ENCODE measurements around the gene ZNF391. TPM values are rescaled to one million over a fixed set of nuclear protein-coding genes. Genes with fewer than 3 reads are reported as not detected.

Gene ZNF391
- total and polyA plus RNA-seq, 2 donors (not counting 3 experiments of a cell fraction or from before 2014, with no cell fraction given), result 0.17 to 0.42 TPM

- Histone ChIP-seq H3K9me3 (replicated peaks; ENCODE audit: control insufficient read depth, insufficient read depth, low read length) (no peaks in the 10 kb centered on the region), H4K20me1 (replicated peaks; ENCODE audit: control insufficient read depth, extremely low read depth, insufficient read depth, low read length) (no peaks in the 10 kb centered on the region), H3K36me3 (ENCODE audit: control insufficient read depth in 2 of 2, extremely low read depth in 1 of 2, insufficient read depth in 2 of 2, low read length in 2 of 2) (no peaks in the 10 kb centered on the region), H2AFZ (ENCODE audit: low read depth, low read length) (no peak overlapping the region), H3K27ac (ENCODE audit: insufficient read depth, low read depth, low read length) (no peak overlapping the region), H3K9me1 (replicated peaks; ENCODE audit: control insufficient read depth, extremely low read depth, insufficient read depth, low read length) (no peaks in the 10 kb centered on the region), H3K4me3 (replicated peaks in 1 of 3; ENCODE audit: insufficient read depth in 1 of 3, low read depth in 1 of 3, low read length in 3 of 3) (no peak overlapping the region), H3K4me2 (ENCODE audit: insufficient read depth, low read length) (no peak overlapping the region), H3K27me3 (ENCODE audit: control insufficient read depth in 2 of 2, insufficient read depth in 2 of 2, low read length in 2 of 2) (no peaks in the 10 kb centered on the region), H3K9ac (replicated peaks; ENCODE audit: extremely low read depth, insufficient read depth, low read length) (no peak overlapping the region), H3K4me1 (ENCODE audit: control insufficient read depth, extremely low read depth, insufficient read depth, low read length) (peaks cover 6% of the 10 kb centered on the region), H3K79me2 (ENCODE audit: control insufficient read depth, insufficient read depth, low read length) (no peaks in the 10 kb centered on the region)
- TF ChIP-seq POLR2AphosphoS5 (IDR thresholded peaks at IDR 0.05; ENCODE audit: insufficient read depth, low read depth, low read length), result no peak
- TF ChIP-seq GATA2 (IDR thresholded peaks at IDR 0.05; ENCODE audit: insufficient read depth, insufficient read length, low read depth, low read length), result no peak
- TF ChIP-seq MAX (IDR thresholded peaks at IDR 0.05; ENCODE audit: insufficient read depth, insufficient read length), result no peak
- no peak for TF ChIP-seq POLR2A (IDR thresholded peaks at IDR 0.05; ENCODE audit: low read depth, low read length)
- no peak for TF ChIP-seq FOS (IDR thresholded peaks at IDR 0.05; ENCODE audit: borderline replicate concordance, insufficient read depth, low read length)
- TF ChIP-seq JUN (IDR thresholded peaks at IDR 0.05; ENCODE audit: borderline replicate concordance, insufficient read depth, insufficient read length, low read depth), result no peak
- no peak for TF ChIP-seq CTCF (IDR thresholded peaks at IDR 0.05; ENCODE audit: extremely low read depth in 1 of 2, insufficient read depth in 1 of 2, low read depth in 1 of 2, low read length in 2 of 2)
- TF ChIP-seq MYC (IDR thresholded peaks at IDR 0.05; ENCODE audit: low read depth, low read length), result no peak
- TF ChIP-seq EZH2 (IDR thresholded peaks at IDR 0.05; ENCODE audit: borderline replicate concordance, low read depth, low read length, severe bottlenecking), result no peak
- POLR2A ChIA-PET, result interaction anchor here (0.6 kb wide), 1 partner anchor 20 kb away, joined by 8 read pairs; no protein-coding TSS in a partner anchor
- dilution Hi-C loops (cut with MboI; ENCODE audit: extremely low pct_ligation_motif_present, low sequenced_read_pairs) (no loop called here), intact Hi-C loops (cut with micrococcal nuclease) (no loop called here)
- DNase-seq (ENCODE audit: low read depth, low spot score) (no peak), FAIRE-seq (no peak)
- no TSS peak for BruUV-seq (replicated peaks)
- CTCF ChIA-PET, result no interaction called here
These were observed 4.1 kb downstream of the ZNF391 start for GRCh38 chr6:27392623-27393022.
